Activated CD4-positive, alpha-beta memory T cell treated with anti-CD3 and anti-CD28 coated beads, Interleukin-2, amount 10 ng/mL, durations not matched to agents 7 days and 5 days (primary cell): ENCODE measurements around the gene NEMP2. TPM values are rescaled to one million over a fixed set of nuclear protein-coding genes. Genes with fewer than 3 reads are reported as not detected.

Source experiments
- CTCF ChIA-PET: fragments of 350-600 bp; sonication (Branson Sonifier 250); formaldehyde crosslinking; loops from one replicate; lab custom pipeline; 2021; ENCODE audit warnings: antibody characterized with exemption, inconsistent platforms; lab: Charles Lee
- POLR2A ChIA-PET: fragments of 350-600 bp; sonication (Branson Sonifier 250); formaldehyde crosslinking; loops from one replicate; lab custom pipeline; 2021; ENCODE audit warnings: antibody characterized with exemption; lab: Charles Lee
- DNase-seq: peaks from one replicate; pipeline ENCODE4 v3.0.0-alpha.2; 2020
- H3K27ac Mint-ChIP-seq: one replicate; pipeline ENCODE4 v1.8.0; 2021; ENCODE audit warnings: mild to moderate bottlenecking, mixed read lengths
- H3K27me3 Mint-ChIP-seq: one replicate; pipeline ENCODE4 v1.8.0; 2021; ENCODE audit warnings: mixed read lengths
- H3K36me3 Mint-ChIP-seq: one replicate; pipeline ENCODE4 v1.8.0; 2021; ENCODE audit warnings: low read depth, mixed read lengths
- H3K4me1 Mint-ChIP-seq: one replicate; pipeline ENCODE4 v1.8.0; 2021; ENCODE audit warnings: mixed read lengths
- H3K4me3 Mint-ChIP-seq: one replicate; pipeline ENCODE4 v1.8.0; 2021; ENCODE audit warnings: mild to moderate bottlenecking, mixed read lengths
- H3K9me3 Mint-ChIP-seq: one replicate; pipeline ENCODE4 v1.8.0; 2021; ENCODE audit warnings: mixed read lengths
- total RNA-seq, 2 experiments: library from RNA; stranded (reverse); gene quantifications; one replicate each; pipeline ENCODE4 v1.2.3, GENCODE V29; 2021

NEMP2 gene
- total RNA-seq, 2 experiments from 2014 or later, result 18.9 to 19.1 TPM

DNA sequence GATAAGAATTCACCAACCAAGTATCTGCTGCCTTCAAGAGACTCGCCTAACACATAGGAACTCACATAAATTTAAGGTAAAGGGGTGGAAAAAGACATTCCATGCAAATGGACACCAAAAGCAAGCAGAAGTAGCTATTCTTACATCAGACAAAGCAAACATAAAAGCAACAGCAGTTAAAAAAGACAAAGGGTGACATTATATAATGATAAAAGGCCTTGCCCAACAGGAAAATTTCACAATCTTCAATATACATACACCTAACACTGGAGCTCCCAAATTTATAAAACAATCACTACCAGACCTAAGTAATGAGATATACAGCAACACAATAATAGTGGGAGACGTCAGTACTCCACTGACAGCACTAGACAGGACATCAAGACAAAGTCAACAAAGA lies 41.4 kb downstream of the NEMP2 start:
- Mint-ChIP-seq H3K4me3 (no peak overlapping the region), H3K9me3 (peaks cover 22% of the 10 kb centered on the region), H3K36me3 (peaks cover 81% of the 10 kb centered on the region), H3K4me1 (peaks cover 29% of the 10 kb centered on the region), H3K27ac (no peak overlapping the region), H3K27me3 (no peaks in the 10 kb centered on the region)
- ChIA-PET POLR2A (no interaction called here), CTCF (interaction anchor here (0.9 kb wide), 1 partner anchor 19 kb away, joined by 3 read pairs; no protein-coding TSS in a partner anchor)
- no peak for DNase-seq

DNA sequence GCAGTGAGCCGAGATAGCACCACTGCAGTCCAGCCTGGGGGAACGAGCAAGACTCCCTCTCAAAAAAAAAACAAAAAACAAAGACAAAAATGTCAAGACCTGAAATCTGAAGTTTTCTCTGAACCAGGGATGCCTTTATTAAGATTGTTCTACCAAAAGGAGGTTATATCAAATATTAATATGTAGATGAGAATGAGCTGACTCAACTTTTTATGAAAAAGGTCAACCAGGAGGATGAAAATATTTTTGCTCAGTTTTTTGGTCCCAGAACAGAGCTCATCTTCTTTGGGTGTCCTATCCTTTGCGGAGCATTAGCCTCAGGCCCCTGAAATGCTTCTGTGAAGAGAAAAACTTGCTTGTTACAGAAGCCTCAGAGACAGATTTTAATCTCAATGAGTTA lies 44.0 kb downstream of the NEMP2 start:
- peaks cover 82% of the 10 kb centered on the region for H3K36me3 Mint-ChIP-seq
- POLR2A ChIA-PET, result no interaction called here

DNA sequence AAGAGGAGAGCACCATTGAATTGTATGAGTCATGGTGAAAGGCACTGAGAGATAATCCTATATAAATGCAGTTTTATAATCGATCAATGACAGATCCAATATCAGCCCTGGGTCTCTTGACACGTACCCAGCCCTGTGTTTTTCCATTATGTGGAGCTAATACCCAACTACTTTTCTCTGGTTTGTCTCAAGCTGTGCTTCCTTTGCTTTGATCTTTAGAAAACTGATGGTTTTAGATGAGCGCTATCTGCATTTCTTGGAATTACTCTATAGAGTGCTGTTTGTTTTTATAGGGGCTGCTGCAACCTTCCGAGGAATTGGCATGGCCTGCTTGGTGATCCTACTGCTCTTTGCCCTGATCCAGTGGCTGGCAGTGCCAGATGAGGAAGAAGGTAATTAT lies 45.0 kb downstream of the NEMP2 start:
- H3K27ac Mint-ChIP-seq, result no peak overlapping the region
- peaks cover 18% of the 10 kb centered on the region for H3K4me1 Mint-ChIP-seq
- no peak for DNase-seq
- H3K27me3 Mint-ChIP-seq, result no peaks in the 10 kb centered on the region
- H3K9me3 Mint-ChIP-seq, result peaks cover 17% of the 10 kb centered on the region
- POLR2A ChIA-PET, result no interaction called here
- CTCF ChIA-PET, result no interaction called here
- peaks cover 77% of the 10 kb centered on the region for H3K36me3 Mint-ChIP-seq
- H3K4me3 Mint-ChIP-seq, result no peak overlapping the region

More for the DNA sequence above, 44.0 kb downstream of the NEMP2 start:
- CTCF ChIA-PET, result no interaction called here
- H3K9me3 Mint-ChIP-seq, result peaks cover 17% of the 10 kb centered on the region
- H3K27ac Mint-ChIP-seq, result no peak overlapping the region
- DNase-seq, result no peak
- H3K27me3 Mint-ChIP-seq, result no peaks in the 10 kb centered on the region
- H3K4me3 Mint-ChIP-seq, result no peak overlapping the region
- H3K4me1 Mint-ChIP-seq, result peaks cover 28% of the 10 kb centered on the region

DNA sequence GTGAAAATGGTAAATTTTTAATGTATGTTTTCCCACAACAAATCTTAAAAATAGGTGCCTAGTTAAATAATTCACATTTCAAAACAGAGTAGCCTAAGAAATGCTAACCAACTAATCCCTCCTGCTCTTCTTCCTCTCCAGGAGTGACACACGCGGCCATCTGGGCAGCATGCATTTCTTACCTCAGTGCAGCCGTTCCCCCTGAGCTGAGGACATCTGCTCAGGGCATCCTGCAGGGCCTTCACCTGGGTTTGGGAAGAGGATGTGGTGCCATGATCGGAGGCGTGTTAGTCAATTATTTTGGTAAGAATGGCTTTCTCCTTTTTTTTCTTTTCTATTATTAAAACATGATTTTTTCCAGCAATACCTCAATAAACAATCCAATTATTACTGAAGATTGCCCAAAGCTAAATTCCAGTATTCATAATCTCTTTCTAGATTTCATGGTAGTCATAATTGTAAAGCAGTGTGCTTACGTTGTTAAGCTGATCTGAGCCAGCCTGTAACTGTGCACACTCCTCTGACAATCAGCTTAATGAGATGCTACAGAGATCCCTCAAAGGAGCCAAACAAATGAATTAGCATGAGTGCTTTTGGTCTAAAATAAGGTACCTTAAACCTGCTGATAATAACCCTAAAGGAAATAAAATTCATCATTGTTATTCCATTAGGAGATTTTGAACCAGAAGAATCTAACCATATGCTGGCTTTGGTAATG lies 45.8 kb downstream of the NEMP2 start:
- ChIA-PET CTCF (no interaction called here), POLR2A (no interaction called here)
- peaks cover 69% of the 10 kb centered on the region for H3K36me3 Mint-ChIP-seq
- peaks cover 10% of the 10 kb centered on the region for H3K4me1 Mint-ChIP-seq
- H3K27me3 Mint-ChIP-seq, result no peaks in the 10 kb centered on the region
- peaks cover 17% of the 10 kb centered on the region for H3K9me3 Mint-ChIP-seq
- no peak for DNase-seq
- no peak overlapping the region for H3K4me3 Mint-ChIP-seq
- H3K27ac Mint-ChIP-seq, result no peak overlapping the region

DNA sequence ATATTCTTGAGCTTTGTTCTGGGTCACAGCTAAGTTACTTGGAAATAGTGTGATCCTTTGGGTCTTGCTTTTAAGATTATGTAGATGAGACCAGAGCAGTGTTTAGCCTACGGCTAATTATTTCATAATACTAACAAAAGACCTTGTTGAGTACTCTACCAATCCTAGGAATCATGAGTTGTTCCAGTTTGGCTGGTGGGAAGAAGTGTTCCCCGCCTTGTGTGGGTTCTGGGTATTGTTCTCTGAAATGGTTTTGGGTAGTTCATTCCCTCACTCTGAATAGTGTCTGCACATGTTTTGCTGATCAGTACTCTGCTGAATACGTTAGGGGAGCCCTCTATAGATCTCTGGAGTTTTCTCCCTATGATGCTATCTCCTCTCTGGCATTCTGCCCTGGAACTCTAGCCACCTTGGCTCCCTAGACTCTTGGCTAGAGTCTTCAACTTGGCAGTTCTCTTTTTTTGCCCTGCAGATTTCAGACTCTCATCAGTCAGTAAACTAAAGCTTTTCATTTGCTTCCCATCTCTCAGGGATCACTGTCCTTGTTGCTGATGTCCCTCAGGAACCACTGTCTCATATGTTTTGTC lies 48.4 kb downstream of the NEMP2 start:
- DNase-seq, result no peak
- Mint-ChIP-seq H3K27me3 (no peaks in the 10 kb centered on the region), H3K4me3 (no peak overlapping the region), H3K4me1 (peaks cover 8% of the 10 kb centered on the region), H3K27ac (no peak overlapping the region), H3K36me3 (peaks cover 50% of the 10 kb centered on the region), H3K9me3 (no peaks in the 10 kb centered on the region)
- POLR2A ChIA-PET, result no interaction called here
- CTCF ChIA-PET, result no interaction called here

DNA sequence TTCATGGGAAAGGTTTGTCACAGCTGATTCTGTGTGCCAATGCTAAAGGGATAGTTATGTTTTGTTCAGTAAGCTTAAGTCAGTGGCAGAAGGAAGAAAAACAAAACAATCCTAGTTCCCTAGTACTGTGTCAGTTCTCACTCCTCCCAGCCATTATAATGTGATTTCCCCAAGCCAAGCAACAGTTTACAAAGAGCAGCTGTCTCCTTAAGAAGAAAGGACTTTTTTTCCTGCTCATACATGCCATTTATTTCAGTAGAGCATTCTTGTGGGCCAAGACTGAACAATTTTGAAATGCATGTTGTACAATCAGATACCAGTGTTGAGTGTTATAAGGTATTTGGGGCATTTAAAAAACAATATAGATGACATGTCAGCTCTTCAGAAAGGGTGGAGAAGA lies 52.1 kb downstream of the NEMP2 start:
- DNase-seq, result no peak
- Mint-ChIP-seq H3K36me3 (peaks cover 17% of the 10 kb centered on the region), H3K9me3 (no peaks in the 10 kb centered on the region), H3K4me3 (no peak overlapping the region), H3K27ac (no peak overlapping the region), H3K4me1 (no peaks in the 10 kb centered on the region), H3K27me3 (no peaks in the 10 kb centered on the region)
- CTCF ChIA-PET, result no interaction called here
- POLR2A ChIA-PET, result no interaction called here

DNA sequence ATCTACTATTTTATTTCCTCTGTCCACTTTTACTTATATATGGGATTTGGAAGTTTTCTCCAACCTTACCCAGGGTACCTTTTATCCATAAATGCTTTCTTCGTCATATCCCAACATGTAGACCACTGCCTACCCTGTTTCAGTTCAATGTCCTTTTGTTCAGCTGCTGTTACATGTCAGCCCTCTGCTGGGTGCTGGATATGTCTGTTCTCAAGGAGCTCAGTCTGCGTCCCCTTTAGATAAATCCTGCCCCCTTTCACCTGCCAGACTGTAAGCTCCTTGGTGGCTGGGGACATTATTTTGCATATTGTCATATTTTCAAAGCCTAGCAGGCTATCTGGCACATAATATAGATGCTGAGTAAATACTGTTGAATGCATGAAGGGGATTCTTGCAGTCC lies 53.2 kb downstream of the NEMP2 start:
- no peak overlapping the region for H3K27ac Mint-ChIP-seq
- ChIA-PET CTCF (no interaction called here), POLR2A (interaction anchor here (1.2 kb wide), 1 partner anchor 53 kb away, joined by 3 read pairs; the partner anchor contains the start of gene NEMP2)
- H3K4me1 Mint-ChIP-seq, result no peaks in the 10 kb centered on the region
- no peak for DNase-seq
- H3K36me3 Mint-ChIP-seq, result peaks cover 11% of the 10 kb centered on the region
- no peaks in the 10 kb centered on the region for H3K27me3 Mint-ChIP-seq
- H3K4me3 Mint-ChIP-seq, result no peak overlapping the region
- H3K9me3 Mint-ChIP-seq, result no peaks in the 10 kb centered on the region

DNA sequence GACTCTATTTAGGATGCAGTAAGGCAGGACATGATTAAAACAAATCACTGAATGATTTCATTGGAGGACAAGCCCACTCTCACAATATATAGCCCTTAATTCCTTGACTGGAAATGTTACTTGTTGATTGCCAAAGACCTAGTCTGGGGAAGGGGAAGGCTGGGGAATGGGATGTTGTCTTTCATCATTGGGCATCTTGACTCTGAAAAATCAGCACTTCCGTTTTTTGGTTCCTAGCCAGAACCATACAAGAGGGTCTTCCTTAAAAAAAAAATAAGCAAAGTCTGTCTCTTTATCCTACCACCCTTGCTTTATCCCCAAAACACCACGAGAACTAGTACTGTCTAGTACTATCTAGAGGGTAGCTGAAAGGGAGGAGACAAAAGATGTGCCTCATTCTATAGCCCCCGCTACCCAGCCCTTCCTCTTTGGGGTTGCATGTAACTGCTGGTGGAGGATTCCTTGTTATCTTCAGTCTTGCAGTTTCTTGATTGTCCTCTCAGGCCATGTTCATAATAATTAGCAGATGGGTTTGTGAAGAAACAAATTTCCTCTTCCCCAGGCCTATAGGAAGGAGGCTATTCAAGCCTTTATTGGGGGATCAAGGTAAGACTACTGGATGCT lies 55.8 kb downstream of the NEMP2 start:
- DNase-seq, result no peak
- H3K27me3 Mint-ChIP-seq, result no peaks in the 10 kb centered on the region
- H3K4me3 Mint-ChIP-seq, result no peak overlapping the region
- peaks cover 9% of the 10 kb centered on the region for H3K36me3 Mint-ChIP-seq
- no peak overlapping the region for H3K27ac Mint-ChIP-seq
- peaks cover 3% of the 10 kb centered on the region for H3K9me3 Mint-ChIP-seq
- no peaks in the 10 kb centered on the region for H3K4me1 Mint-ChIP-seq
- ChIA-PET POLR2A (no interaction called here), CTCF (no interaction called here)

DNA sequence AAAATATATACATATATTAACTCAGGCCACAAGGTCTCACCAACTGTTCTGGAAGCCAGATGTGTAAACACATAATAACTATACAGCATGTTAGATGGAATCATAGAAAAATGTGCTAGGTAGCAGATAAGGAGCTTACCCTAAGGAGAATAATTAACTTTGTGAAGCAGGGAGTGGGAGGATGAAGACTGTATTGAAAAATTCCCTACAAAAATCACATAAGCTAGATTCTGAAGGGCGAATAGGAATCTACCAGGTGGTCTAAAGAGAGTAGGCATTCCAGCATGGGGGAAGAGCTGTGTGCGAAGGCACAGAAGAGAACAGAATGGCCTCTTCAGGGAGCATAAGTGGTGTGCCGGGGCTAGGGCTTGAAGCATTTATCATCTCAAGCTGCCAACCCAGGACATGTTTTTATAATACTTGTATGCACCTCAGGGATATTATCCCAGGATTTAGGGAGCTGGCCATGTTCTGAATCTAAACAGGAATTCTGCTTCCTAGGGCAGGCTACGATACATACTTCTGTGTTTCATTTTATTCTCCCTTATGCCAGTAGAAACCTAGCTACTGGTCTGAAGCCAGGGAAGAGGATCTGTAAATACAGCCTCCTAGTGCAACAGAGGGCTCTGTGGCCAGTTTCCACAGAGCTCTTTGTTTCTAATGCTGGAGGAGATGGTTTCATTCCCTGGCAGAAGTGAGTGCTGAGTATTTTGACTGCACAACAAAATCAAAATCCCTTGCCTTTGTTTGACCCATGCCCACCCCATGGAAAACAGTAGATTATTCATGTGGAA lies 56.7 kb downstream of the NEMP2 start:
- ChIA-PET CTCF (interaction anchor here (1.0 kb wide), 1 partner anchor 25 kb away, joined by 3 read pairs; no protein-coding TSS in a partner anchor), POLR2A (no interaction called here)
- H3K27ac Mint-ChIP-seq, result no peak overlapping the region
- H3K4me1 Mint-ChIP-seq, result no peaks in the 10 kb centered on the region
- H3K36me3 Mint-ChIP-seq, result peaks cover 13% of the 10 kb centered on the region
- H3K4me3 Mint-ChIP-seq, result no peak overlapping the region
- DNase-seq, result no peak
- peaks cover 6% of the 10 kb centered on the region for H3K9me3 Mint-ChIP-seq
- H3K27me3 Mint-ChIP-seq, result no peaks in the 10 kb centered on the region

DNA sequence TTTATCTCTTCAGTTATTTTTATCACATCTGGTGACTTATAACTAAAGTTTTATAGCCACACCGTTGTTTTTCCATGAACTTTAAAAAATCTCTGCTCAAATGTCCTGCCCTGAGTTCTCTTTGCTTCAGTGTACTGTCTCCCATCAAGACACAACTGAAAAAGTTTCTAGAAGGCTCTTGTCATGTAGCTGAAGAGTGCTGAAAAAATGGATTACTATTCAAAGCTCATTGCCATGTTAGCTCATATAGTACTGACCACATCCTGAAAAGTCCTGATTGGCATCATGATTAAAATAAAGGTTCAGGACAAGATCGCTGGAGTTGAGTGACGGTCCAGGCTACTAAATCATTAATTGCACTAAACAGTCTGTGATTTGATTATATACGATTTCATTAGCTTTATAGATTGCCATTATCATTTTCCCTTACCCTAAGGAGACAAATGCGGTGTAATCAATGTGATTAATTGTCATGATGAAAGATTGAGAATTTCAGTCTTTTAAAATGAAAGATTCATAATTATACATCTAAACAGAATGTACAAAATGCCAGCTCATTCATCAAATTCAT lies 64.2 kb downstream of the NEMP2 start:
- POLR2A ChIA-PET, result no interaction called here
- peaks cover 11% of the 10 kb centered on the region for H3K9me3 Mint-ChIP-seq
- H3K36me3 Mint-ChIP-seq, result peaks cover 48% of the 10 kb centered on the region
- no peak overlapping the region for H3K27ac Mint-ChIP-seq
- H3K4me1 Mint-ChIP-seq, result peaks cover 13% of the 10 kb centered on the region
- CTCF ChIA-PET, result no interaction called here
- H3K27me3 Mint-ChIP-seq, result no peaks in the 10 kb centered on the region
- DNase-seq, result no peak
- no peak overlapping the region for H3K4me3 Mint-ChIP-seq

DNA sequence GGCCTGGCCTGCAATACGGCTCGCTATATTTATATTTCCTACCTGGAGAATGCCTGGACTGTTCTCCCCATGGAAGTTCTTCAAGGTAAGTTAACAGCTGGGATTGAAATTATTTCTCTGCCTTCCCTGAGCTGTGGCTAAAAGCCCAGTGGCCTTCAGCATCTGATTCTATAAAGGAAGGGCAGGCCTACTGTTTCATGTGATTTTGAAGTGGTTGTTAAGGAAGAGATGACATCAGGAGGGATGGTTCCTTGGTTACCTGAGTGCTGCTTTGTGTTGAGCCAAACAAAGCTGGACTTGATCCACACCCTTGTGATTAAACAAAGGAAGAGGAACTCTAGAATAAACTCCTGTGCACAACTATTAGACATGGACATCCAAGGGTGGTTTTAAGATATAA lies 64.8 kb downstream of the NEMP2 start:
- no peak overlapping the region for H3K27ac Mint-ChIP-seq
- DNase-seq, result no peak
- ChIA-PET POLR2A (no interaction called here), CTCF (no interaction called here)
- peaks cover 48% of the 10 kb centered on the region for H3K36me3 Mint-ChIP-seq
- H3K9me3 Mint-ChIP-seq, result peaks cover 11% of the 10 kb centered on the region
- no peaks in the 10 kb centered on the region for H3K27me3 Mint-ChIP-seq
- H3K4me3 Mint-ChIP-seq, result no peak overlapping the region
- peaks cover 17% of the 10 kb centered on the region for H3K4me1 Mint-ChIP-seq

DNA sequence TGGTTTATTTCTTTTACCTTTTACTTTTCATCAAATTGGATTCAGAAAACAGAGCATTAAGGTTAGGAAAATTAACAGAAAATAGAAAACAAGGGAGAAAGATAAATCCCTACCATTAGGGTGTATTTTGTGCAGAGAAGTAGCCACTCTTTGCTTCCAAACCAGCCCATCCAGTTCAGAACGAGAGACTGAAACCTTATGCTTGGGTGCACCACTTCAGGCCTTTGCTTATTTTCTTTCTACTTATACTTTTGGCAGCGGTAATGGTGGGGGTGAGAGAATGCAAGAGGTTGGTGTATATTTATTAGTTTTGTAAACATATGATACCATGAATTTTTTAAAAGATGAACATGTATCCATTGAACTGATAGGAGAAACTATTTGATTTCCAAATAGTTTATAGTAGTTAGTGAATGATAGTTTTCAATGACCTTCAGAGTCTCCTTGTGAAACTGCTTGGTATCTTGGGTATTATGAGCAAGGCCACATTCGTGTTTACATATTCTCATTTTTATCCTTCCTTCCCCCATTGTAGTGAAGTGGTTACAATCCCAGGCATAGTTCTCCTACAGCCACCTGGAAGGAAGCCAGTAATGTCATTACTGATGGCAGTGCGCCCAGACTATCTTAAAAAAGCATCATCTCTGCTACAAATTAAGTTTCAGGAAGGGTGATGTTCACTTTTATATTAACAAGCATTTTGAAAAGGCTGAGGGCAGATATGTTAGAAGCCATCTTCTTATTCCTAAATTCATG lies 65.5 kb downstream of the NEMP2 start:
- POLR2A ChIA-PET, result no interaction called here
- no peaks in the 10 kb centered on the region for H3K27me3 Mint-ChIP-seq
- no peak overlapping the region for H3K27ac Mint-ChIP-seq
- H3K4me3 Mint-ChIP-seq, result no peak overlapping the region
- CTCF ChIA-PET, result no interaction called here
- H3K9me3 Mint-ChIP-seq, result peaks cover 11% of the 10 kb centered on the region
- peaks cover 48% of the 10 kb centered on the region for H3K36me3 Mint-ChIP-seq
- H3K4me1 Mint-ChIP-seq, result peaks cover 21% of the 10 kb centered on the region
- DNase-seq, result no peak
